Mesenteric fat pad (tissue), 1 donor: ENCODE results near the gene SLC25A40. TPM values are rescaled to one million over a fixed set of nuclear protein-coding genes. Genes with fewer than 3 reads are reported as not detected.
"Not testable (repeated sequence)": the region's sequence is repeated elsewhere in the genome, so short reads cannot be mapped to it uniquely, and the experiment has no call there.

Source experiments
- DNase-seq: peaks from one replicate; pipeline ENCODE4 v3.0.0-alpha.2; 2020; ENCODE audit warnings: low spot score
- long read RNA-seq: library from polyadenylated mRNA; unstranded; transcript quantifications from one replicate; pipeline ENCODE4 v2.0.0, GENCODE V29; 2020
- total RNA-seq: library from RNA; stranded (reverse); fragmentation: NEBNext Ultra II Directional; extraction: Animal tissue kit (Norgen Biotek cat#: 25700); gene quantifications from one replicate; pipeline ENCODE4 v1.2.1, GENCODE V29; 2021
- donor health status: DM: yes; HTN: yes; CAD: no.

Gene SLC25A40
- total RNA-seq: 13.2 TPM
- long read RNA-seq, full-length matches to known transcripts: 1 of 3 reads
- long read RNA-seq, partial matches to known transcripts: 0 of 3 reads
- long read RNA-seq, other reads (novel, unspliced or antisense): 2 of 3 reads

DNA sequence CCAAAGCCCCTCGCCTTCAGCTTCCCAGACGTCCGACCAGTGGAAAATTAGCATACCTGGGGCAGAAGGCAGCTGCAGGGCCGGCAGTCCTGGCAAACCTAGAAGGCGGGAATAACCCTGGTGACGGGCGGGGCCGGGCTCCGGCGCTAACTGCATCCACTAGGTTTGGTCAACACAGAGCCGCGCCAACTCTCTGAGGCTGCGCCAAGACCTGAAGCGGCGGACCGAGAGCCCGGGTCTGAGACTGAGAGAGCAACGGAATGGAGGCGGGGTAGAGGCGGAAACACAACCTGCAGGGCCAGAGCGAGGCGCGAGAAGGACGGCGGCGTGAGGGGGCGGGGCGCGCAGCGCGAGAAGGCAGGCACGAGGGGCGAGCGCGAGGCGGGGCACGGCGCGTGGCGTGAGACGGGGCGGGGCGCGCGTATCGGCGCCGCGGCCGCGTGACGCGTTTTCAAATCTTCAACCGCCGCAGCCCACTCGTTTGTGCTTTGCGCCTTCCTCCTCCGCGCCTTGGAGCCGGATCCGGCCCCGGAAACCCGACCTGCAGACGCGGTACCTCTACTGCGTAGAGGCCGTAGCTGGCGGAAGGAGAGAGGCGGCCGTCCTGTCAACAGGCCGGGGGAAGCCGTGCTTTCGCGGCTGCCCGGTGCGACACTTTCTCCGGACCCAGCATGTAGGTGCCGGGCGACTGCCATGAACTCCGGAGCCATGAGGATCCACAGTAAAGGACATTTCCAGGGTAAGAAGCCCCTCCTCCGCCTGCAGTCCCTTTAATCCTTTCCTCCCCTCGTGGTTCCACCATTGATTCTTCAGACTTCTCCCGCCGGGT is at the start of gene SLC25A40, which contains the start of gene DBF4:
Gene SLC25A40 (minus strand): TSS at position 321 of the 829 bp plus-strand sequence. CDS start 17,633 bp downstream, outside the sequence.
Gene DBF4 (plus strand): TSS at position 454 of the 829 bp plus-strand sequence. CDS start 240 bp downstream, at position 694.
- peak; percentile 98 for DNase-seq

GRCh38 chr7:87922759-87923395 is 46.7 kb upstream of the SLC25A40 start:
- DNase-seq: not testable (repeated sequence)

DNA sequence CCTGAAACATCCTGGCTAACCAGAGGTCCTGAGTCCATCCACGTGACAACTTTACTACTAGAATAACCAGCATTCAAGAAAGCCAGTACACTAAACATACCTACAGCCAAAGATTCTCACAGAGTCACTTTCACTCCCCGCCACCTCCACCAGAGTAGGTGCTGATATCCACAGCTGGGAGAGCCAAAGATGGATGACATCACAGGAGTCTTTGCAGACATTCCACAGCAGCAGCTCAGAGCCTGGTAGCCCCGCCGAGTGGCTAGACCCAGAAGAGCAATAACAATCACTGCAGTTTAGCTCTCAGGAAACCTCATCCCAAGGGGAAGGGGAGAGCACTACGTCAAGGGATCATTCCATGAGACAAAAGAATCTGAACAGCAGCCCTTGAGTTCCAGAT is 44.4 kb upstream of the SLC25A40 start:
- no peak for DNase-seq

GRCh38 chr7:87919875-87920274 is 43.7 kb upstream of the SLC25A40 start:
- DNase-seq: no peak

- no peak for DNase-seq
Observed at GRCh38 chr7:87918740-87919139, 42.6 kb upstream of the SLC25A40 start.

DNA sequence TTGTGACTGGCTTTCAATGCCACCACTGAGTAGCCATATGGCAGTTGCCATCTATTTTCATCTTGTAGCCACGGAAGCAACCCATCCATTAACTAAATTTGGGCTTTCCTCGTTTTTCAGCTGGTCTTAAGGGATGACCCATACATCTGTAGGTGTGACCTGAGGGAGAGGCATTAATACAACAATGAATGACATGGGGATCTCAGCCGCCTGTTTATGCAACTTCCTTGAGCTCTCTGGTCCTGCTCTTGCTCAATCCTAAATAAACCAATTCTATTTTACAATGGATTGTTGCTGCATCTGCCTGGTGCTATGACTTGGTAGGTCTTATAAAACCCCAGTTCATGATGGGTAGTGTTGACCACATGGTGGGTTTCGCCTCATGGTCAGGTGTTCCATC is 36.0 kb upstream of the SLC25A40 start:
- DNase-seq: no peak

DNA sequence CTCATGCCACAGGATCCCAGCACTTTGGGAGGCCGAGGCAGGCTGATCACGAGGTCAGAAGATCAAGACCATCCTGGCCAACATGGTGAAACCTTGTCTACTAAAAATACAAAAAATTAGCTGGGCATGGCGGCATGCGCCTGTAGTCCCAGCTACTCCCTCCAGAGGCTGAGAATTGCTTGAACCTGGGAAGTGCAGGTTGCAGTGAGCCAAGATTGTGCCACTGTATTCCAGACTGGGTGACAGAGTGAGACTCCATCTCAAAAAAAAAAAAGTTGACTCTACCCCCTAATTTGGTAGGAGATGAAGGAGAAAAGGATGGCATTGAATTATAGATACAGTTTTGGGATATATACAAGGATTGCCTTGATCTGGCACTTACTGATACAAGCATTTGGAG is 32.7 kb upstream of the SLC25A40 start:
- DNase-seq: not testable (repeated sequence)

DNA sequence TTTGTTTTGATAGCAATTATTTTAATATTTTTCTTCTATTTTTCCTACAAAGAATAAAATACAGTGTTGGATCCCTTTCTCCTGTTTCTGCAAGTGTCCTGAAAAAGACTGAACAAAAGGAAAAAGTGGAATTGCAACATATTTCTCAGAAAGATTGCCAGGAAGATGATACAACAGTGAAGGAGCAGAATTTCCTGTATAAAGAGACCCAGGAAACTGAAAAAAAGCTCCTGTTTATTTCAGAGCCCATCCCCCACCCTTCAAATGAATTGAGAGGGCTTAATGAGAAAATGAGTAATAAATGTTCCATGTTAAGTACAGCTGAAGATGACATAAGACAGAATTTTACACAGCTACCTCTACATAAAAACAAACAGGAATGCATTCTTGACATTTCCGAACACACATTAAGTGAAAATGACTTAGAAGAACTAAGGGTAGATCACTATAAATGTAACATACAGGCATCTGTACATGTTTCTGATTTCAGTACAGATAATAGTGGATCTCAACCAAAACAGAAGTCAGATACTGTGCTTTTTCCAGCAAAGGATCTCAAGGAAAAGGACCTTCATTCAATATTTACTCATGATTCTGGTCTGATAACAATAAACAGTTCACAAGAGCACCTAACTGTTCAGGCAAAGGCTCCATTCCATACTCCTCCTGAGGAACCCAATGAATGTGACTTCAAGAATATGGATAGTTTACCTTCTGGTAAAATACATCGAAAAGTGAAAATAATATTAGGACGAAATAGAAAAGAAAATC is 31.2 kb upstream of the SLC25A40 start:
- not testable (repeated sequence) for DNase-seq

DNA sequence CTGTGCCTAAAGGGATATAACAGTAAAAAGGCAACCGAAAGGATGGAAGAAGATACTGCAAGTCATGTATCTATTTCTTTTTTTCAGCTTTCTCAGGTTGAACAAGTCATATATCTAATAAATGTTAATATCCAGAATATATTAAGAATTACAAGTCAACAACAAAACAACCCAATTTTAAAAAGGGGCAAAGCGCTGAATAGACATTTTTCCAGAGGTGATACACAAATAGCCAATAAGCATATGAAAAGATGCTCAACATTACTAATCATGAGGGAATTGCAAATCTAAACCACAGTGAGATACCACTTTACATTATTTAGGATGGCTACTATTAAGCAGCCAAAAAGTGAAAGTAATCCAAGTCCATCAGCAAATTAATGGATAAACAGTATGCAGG is 23.1 kb upstream of the SLC25A40 start:
- DNase-seq: no peak

DNA sequence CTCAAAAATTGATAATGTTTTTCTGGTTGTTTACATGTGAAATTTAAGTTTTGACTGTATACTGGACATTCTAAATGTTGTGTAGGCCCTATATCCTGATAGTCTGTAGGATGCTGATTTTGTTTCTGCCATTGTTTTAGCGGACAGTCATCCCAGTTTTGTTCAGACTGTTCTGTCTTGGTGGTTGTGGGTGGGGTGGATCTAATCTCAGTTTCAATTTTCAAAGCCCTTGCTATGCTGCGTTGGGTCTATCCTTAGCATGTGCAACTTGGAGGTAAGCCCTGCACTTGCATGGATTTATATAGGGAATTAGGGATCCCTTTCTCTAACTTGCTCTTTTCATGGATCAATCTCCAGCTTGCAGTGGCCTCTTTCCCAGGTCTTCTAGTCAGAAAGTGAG is 19.2 kb upstream of the SLC25A40 start:
- no peak for DNase-seq

DNA sequence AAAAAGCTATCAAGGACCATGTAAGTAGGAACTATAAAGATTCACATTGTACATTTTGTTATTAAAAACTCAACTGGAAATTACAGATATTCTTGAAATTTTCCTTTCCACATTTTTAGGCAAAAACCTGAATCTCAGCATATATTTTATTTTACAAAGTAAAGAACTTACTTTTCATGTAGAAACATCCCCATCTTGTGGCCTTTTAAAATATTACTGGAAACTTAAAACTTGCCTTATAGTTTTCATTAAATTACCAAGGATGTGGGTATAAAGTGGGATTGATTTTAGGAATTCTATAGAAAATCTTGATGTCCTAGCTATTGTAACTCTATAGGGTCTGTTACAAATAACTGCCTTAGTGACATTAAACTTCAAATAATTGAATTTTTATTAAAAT is 10.7 kb upstream of the SLC25A40 start:
- no peak for DNase-seq

- no peak for DNase-seq
Observed at GRCh38 chr7:87885018-87885417, 8.9 kb upstream of the SLC25A40 start.

GRCh38 chr7:87882151-87882937 is 6.2 kb upstream of the SLC25A40 start:
- DNase-seq: no peak

DNA sequence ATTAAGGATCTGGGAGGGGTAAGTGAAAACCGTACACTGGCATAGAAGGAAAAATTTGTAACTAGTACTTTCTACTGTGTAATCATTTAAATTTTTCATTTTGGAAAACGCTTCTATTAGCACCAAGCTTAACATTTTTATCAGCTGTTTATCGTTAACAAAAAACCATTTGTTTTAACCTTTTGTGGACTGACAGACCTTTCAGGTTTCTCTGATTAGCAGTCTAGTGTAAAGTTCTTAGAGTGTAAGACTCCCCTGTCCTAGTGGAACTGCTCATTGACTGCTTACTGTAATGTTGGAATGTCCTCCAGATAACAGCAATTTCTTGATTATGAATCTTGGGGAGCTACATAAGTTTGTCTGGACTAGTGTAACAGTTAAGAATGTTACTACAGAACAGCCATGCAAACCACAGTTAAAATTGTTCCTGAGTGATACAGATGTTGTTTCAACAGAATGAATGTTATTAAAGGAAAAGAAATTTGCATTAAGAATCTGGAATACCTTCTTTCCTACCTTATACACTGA is 2.1 kb upstream of the SLC25A40 start:
- no peak for DNase-seq

- no peak for DNase-seq
Observed at GRCh38 chr7:87877366-87878040, 1.3 kb upstream of the SLC25A40 start.

DNA sequence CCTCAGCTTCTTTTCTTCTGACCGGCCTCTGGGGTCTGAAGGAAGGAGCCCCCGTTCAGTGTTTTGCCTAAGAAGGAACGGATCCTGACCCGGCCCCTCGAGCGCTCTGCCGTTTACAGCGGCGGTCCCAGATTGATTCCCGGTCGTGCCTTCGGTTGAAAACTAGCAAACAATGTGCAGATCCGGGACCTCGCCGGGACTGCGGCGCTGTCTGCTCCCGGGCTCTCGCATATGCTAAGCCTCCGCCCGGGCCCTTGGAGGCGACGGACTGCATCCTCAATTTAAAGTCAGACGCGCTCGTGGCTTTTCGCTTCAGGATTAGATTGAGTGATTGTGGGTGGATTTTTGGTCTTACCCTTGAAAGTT is 692 bp upstream of the SLC25A40 start:
- no peak for DNase-seq

DNA sequence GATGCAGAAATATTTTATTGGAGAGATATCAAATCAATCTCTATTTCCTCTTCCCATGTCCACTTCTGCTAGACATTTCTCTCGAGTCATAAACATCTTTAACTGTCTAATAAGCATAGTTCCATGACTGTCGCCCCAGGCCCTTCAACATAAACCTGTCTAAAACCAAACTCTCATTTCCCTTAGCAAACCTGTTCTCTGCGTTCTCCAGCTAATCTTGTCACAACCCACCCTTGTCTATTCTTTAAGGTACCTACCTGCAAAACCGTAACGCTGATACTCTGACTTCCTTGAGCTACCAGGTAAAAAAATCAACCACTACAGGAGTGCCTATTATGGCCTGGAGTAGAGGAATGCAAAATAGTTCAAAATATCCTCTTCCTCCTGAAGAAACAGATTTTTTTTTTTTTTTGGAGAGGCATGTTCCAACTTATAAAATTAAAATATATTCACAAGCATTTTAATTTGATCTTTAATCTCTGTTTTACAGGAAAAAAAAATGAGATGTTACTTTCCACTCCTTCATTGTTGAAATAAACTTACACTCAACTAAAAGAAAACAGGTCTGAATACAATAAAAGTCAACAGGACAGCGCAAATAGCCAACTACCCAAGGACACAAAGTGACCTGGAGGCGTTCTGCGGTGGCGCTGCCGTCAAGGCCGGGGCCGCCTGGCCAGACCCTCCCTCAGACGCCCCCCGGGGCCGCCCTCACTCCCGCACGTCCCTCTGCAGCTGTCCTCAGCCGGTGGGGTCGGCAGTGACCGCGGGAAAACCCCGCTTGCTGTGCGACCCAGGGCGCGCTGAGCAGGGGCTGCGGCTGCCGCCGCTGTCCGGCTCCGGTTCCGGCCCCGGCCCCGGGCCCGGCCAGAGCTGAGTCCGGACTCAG is 765 bp downstream of the SLC25A40 start:
- no peak for DNase-seq

DNA sequence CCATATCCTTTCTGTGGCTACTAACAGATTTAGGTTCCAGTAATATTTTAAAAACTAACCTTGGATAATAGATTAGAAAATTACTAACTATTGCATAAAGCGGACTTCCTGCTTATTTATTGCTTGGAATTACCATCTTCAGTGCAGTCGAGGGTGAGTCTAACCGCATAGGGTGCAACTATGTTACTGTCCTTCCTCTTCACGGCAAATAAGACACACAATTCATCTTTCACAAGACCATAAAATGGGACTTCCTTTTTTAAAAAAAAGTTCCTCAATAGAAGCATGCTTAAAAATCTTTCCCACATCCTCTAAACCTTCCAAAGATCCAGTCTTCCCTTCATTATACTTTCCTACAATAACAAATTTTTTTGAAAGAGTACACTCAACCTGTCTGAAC is 2.1 kb downstream of the SLC25A40 start:
- no peak for DNase-seq

GRCh38 chr7:87873328-87873727 is 2.8 kb downstream of the SLC25A40 start:
- not testable (repeated sequence) for DNase-seq
